Osteocyte (in vitro differentiated cells): ENCODE results near the gene KAT6B. TPM values are rescaled to one million over a fixed set of nuclear protein-coding genes. Genes with fewer than 3 reads are reported as not detected.

Experiments used
- DNase-seq: peaks from one replicate; pipeline ENCODE4 v3.0.0; 2021; ENCODE audit warnings: mixed read lengths; ENCODE audit not compliant: unreplicated experiment; ENCODE audit errors: extremely low spot score
- H3K27ac Mint-ChIP-seq: one replicate; pipeline ENCODE4 v1.8.0; 2021; ENCODE audit warnings: mild to moderate bottlenecking, mixed read lengths; ENCODE audit not compliant: unreplicated experiment
- H3K27me3 Mint-ChIP-seq: one replicate; pipeline ENCODE4 v1.8.0; 2021; ENCODE audit warnings: mixed read lengths; ENCODE audit not compliant: unreplicated experiment
- H3K36me3 Mint-ChIP-seq: one replicate; pipeline ENCODE4 v1.8.0; 2021; ENCODE audit warnings: mixed read lengths; ENCODE audit not compliant: unreplicated experiment
- H3K4me1 Mint-ChIP-seq: one replicate; pipeline ENCODE4 v1.8.0; 2021; ENCODE audit warnings: mixed read lengths; ENCODE audit not compliant: unreplicated experiment
- H3K4me3 Mint-ChIP-seq: one replicate; pipeline ENCODE4 v1.8.0; 2021; ENCODE audit warnings: mild to moderate bottlenecking, moderate library complexity, mixed read lengths; ENCODE audit not compliant: unreplicated experiment
- H3K9me3 Mint-ChIP-seq: one replicate; pipeline ENCODE4 v1.8.0; 2021; ENCODE audit warnings: mixed read lengths; ENCODE audit not compliant: unreplicated experiment
- CTCF ChIP-seq: fragments of 200-600 bp; sonication (generic); IDR thresholded peaks from 2 replicates; pipeline ENCODE4 v1.5.0; 2021; ENCODE audit warnings: antibody characterized with exemption, mild to moderate bottlenecking, moderate library complexity
- total RNA-seq: library from RNA; stranded (reverse); gene quantifications from 2 replicates; pipeline ENCODE4 v1.2.1, GENCODE V29; 2021

Gene KAT6B
- total RNA-seq, 1 donor from 2014 or later = 28.2 TPM

DNA sequence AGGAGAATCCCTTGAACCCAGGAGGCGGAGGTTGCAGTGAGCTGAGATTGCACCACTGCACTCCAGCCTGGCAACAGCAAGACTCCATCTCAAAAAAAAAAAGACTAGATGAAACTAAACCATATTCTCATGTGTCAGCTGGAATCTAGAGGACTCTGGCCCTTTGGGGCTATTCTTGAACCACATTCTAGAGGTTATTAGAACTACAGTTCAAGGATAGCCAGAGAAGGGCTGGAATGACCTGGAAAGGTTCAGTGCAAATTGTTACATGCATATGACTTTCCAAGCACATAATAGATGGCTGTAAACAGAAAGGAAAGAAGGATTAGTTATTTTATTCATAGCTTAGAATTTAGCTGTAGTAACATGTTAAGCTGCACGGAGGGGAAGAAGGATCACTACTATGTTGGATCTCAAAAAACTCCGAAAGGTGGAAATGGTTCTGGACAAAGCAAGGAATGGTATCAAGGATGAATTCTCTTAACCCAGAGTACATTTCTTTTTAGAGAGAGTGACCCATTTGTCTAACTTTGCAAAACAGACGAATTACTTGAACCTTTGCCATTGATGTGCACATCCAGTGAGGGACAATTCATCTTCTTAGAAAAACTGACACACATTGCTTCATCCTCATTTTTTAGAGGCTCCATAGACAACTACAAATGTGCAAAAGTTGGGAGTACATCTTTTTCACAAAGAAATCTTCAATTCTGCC is 161.1 kb downstream of the KAT6B start:
- no peak for DNase-seq
- no peak overlapping the region for H3K27ac Mint-ChIP-seq
- H3K36me3 Mint-ChIP-seq = peaks cover 23% of the 10 kb centered on the region
- H3K27me3 Mint-ChIP-seq = no peaks in the 10 kb centered on the region
- no peaks in the 10 kb centered on the region for H3K9me3 Mint-ChIP-seq
- H3K4me3 Mint-ChIP-seq = no peak overlapping the region
- TF ChIP-seq CTCF = no peak
- H3K4me1 Mint-ChIP-seq = peaks cover 8% of the 10 kb centered on the region

DNA sequence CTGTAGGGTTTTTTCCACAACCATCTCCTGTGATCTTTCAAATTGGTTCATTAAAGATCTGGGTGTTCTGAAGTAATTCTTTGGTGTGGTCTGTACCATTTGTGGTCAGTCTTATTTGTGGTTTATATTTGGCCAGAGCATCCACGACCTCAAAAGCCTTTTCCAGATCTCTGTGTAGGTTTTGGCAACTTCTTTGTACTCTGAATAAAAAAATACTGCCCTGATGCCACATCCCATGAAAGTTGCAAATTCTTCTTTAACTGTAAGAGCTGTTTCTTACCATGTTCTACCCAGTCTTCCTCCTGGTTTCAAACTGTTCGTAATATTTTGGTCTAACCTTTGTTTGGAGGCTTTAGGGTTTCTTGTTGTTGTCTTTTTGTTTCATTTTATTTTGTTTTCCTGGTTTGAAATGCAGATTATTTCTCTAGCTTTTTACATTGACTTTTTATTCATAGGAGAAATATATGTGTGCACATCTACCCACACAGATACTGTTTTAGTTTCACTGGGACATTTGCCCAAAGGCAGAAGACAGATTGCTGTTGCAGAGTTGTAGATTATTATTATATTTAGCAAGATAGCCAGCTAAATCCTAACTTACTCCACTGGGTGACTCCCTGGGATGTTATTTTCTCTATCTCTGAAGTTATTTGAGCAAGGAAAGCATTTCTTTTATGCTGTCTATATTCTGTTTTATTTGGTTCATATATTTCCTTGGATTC is 161.8 kb downstream of the KAT6B start:
- peaks cover 8% of the 10 kb centered on the region for H3K4me1 Mint-ChIP-seq
- no peak for DNase-seq
- no peak overlapping the region for H3K27ac Mint-ChIP-seq
- peaks cover 29% of the 10 kb centered on the region for H3K36me3 Mint-ChIP-seq
- no peak for TF ChIP-seq CTCF
- H3K4me3 Mint-ChIP-seq = no peak overlapping the region
- no peaks in the 10 kb centered on the region for H3K27me3 Mint-ChIP-seq
- no peaks in the 10 kb centered on the region for H3K9me3 Mint-ChIP-seq

DNA sequence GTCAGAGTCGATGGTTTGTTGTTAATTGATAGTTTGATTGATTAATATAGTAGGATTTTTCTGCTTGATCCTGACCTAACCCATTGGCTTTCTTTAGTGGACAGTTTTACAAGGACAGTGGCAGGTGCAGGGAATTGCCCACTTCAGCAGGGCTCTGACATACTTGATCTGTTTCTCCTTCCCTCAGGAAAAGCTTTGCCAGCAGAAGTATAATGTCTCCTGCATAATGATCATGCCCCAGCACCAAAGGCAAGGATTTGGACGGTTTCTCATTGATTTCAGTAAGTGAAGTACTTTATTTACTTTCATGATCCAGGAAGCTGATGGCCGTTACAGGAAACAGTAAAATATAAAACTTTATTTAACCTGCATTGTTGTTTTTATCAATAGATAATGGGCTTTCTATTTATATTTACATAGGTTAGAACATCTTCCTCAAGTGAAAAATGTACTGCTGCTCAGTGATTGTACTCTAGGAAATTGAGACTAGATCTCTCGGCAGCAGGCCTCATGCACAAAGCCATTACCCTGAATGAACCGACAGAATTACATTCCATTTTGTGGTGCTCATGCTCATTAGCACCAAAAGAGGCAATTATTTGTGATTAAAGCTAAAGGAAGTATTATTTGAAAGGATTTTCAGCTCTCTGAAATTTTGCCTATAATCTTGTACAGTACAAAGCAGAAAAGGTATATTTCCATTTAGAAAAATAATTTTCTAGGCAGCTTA is 162.6 kb downstream of the KAT6B start:
- no peak overlapping the region for H3K27ac Mint-ChIP-seq
- peaks cover 8% of the 10 kb centered on the region for H3K4me1 Mint-ChIP-seq
- DNase-seq = no peak
- no peak overlapping the region for H3K4me3 Mint-ChIP-seq
- H3K9me3 Mint-ChIP-seq = no peaks in the 10 kb centered on the region
- H3K27me3 Mint-ChIP-seq = no peaks in the 10 kb centered on the region
- peaks cover 24% of the 10 kb centered on the region for H3K36me3 Mint-ChIP-seq
- no peak for TF ChIP-seq CTCF

- no peak overlapping the region for H3K27ac Mint-ChIP-seq
- DNase-seq = no peak
Measured at GRCh38 chr10:74991435-74991834, 165.0 kb downstream of the KAT6B start.

More at GRCh38 chr10:74991435-74991834, 165.0 kb downstream of the KAT6B start:
- Mint-ChIP-seq H3K4me1 (peaks cover 10% of the 10 kb centered on the region), H3K9me3 (no peaks in the 10 kb centered on the region), H3K27me3 (no peaks in the 10 kb centered on the region), H3K36me3 (peaks cover 30% of the 10 kb centered on the region), H3K4me3 (no peak overlapping the region)
- peak; percentile 44 for TF ChIP-seq CTCF
